AG04449 (cell line): ENCODE measurements around the gene FIGNL1.

ENCODE experiments used
- CTCF ChIA-PET: fragments of 350-600 bp; formaldehyde crosslinking; extraction: SDS; loops from one replicate; lab custom pipeline; 2021; ENCODE audit warnings: antibody characterized with exemption; lab: Yijun Ruan, JAX
- POLR2A ChIA-PET: fragments of 400-600, 350-600 bp; formaldehyde crosslinking; extraction: SDS; loops from one replicate; lab custom pipeline; 2020; ENCODE audit warnings: antibody characterized with exemption, inconsistent platforms; lab: Yijun Ruan, JAX
- DNase-seq: peaks from one replicate; pipeline ENCODE4 v3.0.0-alpha.2; 2010; ENCODE audit warnings: low read depth, low spot score
- H3K4me3 ChIP-seq: 2 replicates; pipeline ENCODE4 v1.5.1; 2011; ENCODE audit warnings: low read depth, mild to moderate bottlenecking, control low read depth, low read length
- TF ChIP-seq, protein P1 (sequence below): IDR thresholded peaks from one replicate; pipeline ENCODE4 v1.5.1; 2011; ENCODE audit warnings: mild to moderate bottlenecking, moderate library complexity, low read length, control low read depth, inconsistent platforms; ENCODE audit not compliant: insufficient read depth; ENCODE audit errors: missing control alignments

The FIGNL1 gene

DNA sequence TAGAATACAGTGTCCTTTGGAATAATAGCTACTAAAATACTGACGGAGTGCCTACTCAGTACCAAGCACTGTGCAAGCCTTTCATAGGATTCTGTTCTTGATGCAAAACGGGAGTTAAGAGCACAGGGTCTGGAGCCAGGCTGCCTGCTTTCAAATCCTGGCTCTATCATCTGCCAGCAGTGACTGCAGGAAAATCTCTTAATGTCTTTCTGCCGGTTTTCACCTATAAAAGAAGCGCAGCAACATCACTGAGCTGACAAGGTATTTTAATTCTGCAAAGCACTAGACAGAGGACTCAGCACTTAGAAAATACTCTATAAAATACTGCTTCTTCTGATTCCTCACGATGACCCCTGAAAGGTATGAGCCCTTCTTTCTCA lies 659 bp downstream of the FIGNL1 start:
- CTCF ChIA-PET, result interaction anchor here (0.8 to 1.8 kb wide), 3 partner anchors 19 to 712 kb away, joined by 3 to 7 read pairs (median 3); no protein-coding TSS in a partner anchor
- DNase-seq, result no peak
- POLR2A ChIA-PET, result interaction anchor here (0.5 kb wide), 1 partner anchor 13 kb away, joined by 3 read pairs; no protein-coding TSS in a partner anchor
- peak overlapping the region; percentile 94 for H3K4me3 ChIP-seq
- TF ChIP-seq, protein P1, sequence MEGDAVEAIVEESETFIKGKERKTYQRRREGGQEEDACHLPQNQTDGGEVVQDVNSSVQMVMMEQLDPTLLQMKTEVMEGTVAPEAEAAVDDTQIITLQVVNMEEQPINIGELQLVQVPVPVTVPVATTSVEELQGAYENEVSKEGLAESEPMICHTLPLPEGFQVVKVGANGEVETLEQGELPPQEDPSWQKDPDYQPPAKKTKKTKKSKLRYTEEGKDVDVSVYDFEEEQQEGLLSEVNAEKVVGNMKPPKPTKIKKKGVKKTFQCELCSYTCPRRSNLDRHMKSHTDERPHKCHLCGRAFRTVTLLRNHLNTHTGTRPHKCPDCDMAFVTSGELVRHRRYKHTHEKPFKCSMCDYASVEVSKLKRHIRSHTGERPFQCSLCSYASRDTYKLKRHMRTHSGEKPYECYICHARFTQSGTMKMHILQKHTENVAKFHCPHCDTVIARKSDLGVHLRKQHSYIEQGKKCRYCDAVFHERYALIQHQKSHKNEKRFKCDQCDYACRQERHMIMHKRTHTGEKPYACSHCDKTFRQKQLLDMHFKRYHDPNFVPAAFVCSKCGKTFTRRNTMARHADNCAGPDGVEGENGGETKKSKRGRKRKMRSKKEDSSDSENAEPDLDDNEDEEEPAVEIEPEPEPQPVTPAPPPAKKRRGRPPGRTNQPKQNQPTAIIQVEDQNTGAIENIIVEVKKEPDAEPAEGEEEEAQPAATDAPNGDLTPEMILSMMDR, result no peak

DNA sequence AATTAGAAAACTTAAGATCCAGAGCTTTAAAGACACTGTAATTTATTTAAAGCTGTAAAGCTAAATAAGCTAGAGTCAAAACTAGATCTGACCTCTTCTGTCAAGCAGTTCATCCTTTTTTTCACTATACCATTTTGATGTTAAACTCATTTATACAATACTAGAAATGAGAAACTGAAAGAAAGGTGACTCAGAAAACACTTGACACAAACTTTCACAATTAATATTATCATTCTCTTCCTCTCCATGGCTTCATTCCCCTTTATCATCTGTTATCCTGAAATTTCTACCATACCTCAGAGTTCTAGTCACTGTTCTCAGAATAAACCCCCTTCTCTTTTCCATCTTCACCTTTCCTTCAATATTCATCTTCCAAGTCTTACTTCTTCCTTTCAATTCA lies 1.3 kb downstream of the FIGNL1 start:
- ChIA-PET CTCF (interaction anchor here (1.7 to 1.8 kb wide), 2 partner anchors 19 to 712 kb away, joined by 3 to 7 read pairs; no protein-coding TSS in a partner anchor), POLR2A (no interaction called here)
- no peak overlapping the region for H3K4me3 ChIP-seq
- TF ChIP-seq, protein P1, result no peak
- DNase-seq, result no peak

DNA sequence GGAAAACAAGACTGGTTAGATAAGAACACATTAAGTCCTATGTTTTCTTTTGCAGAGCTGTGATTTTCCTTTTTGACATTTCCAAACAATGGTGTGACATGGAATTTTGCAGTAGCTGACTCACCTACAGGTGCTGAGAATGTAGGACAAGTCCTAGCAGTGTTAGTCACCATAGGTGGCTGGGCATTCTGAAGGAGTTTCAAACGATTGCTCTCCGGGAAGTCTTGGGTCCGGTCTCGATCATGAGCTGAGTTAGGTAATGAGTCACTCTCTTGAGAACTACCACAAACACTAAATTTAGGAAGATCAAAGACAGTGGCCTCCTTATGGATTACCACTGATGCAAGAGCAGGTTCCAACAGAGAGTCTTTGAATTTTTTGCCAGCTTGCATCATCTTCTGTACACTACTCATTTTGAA lies 3.6 kb downstream of the FIGNL1 start:
- DNase-seq, result peak; percentile 52
- TF ChIP-seq, protein P1, result no peak
- ChIA-PET POLR2A (no interaction called here), CTCF (interaction anchor here (1.0 to 2.7 kb wide), 4 partner anchors 10 to 621 kb away, joined by 3 to 8 read pairs (median 4); no protein-coding TSS in a partner anchor)
- no peak overlapping the region for H3K4me3 ChIP-seq

DNA sequence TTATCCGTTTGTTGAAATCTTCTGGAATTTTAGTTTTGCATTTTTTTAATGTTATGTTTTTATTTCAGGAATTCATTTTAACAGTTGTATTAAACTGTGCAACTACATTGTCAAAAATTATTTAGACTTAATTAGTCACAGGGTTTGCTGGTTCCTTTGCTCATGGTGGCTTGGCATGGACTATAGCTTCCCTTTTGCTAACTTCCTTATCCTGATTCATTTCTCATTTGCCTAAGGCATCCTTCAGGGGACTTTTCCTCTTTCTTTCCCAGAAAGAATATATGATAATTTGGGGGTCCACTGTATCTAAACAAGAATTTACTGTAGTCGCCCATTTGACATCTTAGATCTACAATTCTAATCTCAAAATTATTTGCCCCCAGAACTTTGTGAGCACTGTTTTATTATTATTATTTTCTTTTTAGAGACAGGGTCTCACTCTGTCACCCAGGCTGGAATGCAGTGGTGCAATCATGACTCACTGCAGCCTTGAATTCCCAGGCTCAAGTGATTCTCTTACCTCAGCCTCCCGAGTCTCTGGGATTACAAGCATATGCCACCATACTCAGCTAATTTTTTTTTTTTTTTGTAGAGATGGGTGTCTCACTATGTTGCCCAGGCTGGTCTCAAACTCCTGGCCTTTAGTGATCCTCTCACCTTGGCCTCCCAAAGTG lies 13.9 kb downstream of the FIGNL1 start:
- no peak overlapping the region for H3K4me3 ChIP-seq
- ChIA-PET POLR2A (interaction anchor here (0.8 kb wide), 1 partner anchor 14 kb away, joined by 3 read pairs; the partner anchor contains the start of gene FIGNL1), CTCF (interaction anchor here (1.2 to 5.3 kb wide), 4 partner anchors 11 to 706 kb away, joined by 4 to 32 read pairs (median 4); no protein-coding TSS in a partner anchor)
- no peak for DNase-seq
- TF ChIP-seq, protein P1, result no peak

DNA sequence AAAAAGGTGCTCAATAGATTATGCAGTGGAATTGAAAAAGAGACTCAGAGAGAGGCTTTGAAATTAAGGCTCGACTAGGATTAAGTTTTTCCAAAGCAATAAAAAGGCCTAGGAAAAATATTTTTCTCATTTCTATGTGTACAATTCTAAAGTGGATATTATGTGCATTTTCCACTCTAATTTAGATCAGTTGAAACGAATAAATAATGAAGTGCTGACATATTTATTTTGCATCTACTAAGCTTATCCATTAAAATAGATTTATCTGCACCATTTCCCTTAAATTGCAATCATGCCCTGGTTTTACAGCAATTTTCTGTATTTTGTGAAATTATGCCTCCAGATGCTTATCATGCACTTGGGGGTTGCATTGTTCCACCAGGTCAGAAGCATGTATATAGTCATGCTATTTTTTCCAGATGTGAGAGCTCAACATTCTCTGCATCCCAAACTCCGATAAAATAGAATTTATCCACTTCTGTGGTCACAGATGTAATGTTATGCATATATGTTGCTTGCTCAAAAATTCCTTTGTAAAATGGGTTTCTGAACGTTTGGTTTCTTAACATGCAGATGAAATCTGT lies 18.3 kb downstream of the FIGNL1 start:
- H3K4me3 ChIP-seq, result no peak overlapping the region
- CTCF ChIA-PET, result interaction anchor here (1.2 to 3.0 kb wide), 3 partner anchors 14 to 731 kb away, joined by 3 to 20 read pairs (median 5); no protein-coding TSS in a partner anchor
- no peak for DNase-seq
- POLR2A ChIA-PET, result no interaction called here
- TF ChIP-seq, protein P1, result no peak

DNA sequence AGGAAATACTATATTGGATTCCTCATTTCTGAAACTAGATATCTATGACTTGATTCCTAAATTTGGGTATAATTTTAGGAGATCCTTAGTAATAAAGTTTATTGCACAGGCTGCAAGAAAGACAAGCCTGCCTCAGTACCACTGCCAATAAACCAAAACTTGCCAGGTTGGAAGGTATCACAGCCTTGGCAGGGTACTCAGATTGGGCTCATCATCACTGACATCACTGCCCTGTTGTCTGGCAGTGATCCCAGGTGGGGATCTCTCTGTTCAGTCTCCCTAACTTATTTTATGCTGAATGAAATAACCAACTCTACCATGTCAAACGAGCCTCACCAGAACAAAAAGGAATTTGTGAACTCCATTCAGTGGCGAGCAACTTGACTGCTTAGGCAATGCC lies 18.8 kb downstream of the FIGNL1 start:
- CTCF ChIA-PET, result interaction anchor here (1.2 to 3.0 kb wide), 3 partner anchors 13 to 732 kb away, joined by 3 to 20 read pairs (median 5); no protein-coding TSS in a partner anchor
- H3K4me3 ChIP-seq, result no peak overlapping the region
- TF ChIP-seq, protein P1, result no peak
- POLR2A ChIA-PET, result no interaction called here
- no peak for DNase-seq
